Prostate gland (tissue), 2 donors: ENCODE measurements around the gene CD80.

Source experiments
- POLR2AphosphoS5 ChIP-seq: sonication (generic); formaldehyde crosslinking; IDR thresholded peaks from one replicate; pipeline ENCODE4 v1.6.1; 2017; ENCODE audit warnings: antibody characterized with exemption
- TF ChIP-seq, protein P1 (sequence below), 4 experiments: fragments of 200-600 bp in 2 of 4; fragments of 450-650 bp in 2 of 4; sonication (generic) in 2 of 4; IDR thresholded peaks; 1 replicate in 3 of 4; 2 replicates in 1 of 4; pipeline ENCODE4 v1.5.1; 2016 to 2019; ENCODE audit warnings: antibody characterized with exemption in 4 of 4, mild to moderate bottlenecking in 2 of 4, moderate library complexity in 2 of 4

DNA sequence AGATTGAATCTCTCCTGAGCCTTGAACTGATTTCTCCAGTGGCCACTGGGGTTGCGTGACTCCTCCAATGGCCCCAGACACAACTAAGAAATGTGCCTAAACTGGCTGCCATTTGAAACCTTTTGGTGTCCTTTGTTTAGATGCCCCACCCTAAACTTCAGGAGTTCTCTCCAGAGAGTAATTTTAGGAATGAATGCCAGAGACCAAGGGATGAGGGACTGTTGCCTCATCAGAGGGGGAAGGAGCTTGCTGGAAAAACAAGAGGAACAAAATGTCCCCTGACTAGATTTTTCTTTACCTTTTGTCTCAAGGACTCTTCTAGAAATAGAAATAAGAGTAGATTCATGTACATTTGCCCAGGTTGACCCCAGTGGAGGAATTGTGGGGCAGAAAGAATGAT is 11.8 kb upstream of the CD80 start:
- no peak for TF ChIP-seq POLR2AphosphoS5
- TF ChIP-seq, protein P1, sequence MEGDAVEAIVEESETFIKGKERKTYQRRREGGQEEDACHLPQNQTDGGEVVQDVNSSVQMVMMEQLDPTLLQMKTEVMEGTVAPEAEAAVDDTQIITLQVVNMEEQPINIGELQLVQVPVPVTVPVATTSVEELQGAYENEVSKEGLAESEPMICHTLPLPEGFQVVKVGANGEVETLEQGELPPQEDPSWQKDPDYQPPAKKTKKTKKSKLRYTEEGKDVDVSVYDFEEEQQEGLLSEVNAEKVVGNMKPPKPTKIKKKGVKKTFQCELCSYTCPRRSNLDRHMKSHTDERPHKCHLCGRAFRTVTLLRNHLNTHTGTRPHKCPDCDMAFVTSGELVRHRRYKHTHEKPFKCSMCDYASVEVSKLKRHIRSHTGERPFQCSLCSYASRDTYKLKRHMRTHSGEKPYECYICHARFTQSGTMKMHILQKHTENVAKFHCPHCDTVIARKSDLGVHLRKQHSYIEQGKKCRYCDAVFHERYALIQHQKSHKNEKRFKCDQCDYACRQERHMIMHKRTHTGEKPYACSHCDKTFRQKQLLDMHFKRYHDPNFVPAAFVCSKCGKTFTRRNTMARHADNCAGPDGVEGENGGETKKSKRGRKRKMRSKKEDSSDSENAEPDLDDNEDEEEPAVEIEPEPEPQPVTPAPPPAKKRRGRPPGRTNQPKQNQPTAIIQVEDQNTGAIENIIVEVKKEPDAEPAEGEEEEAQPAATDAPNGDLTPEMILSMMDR (IDR thresholded peaks at IDR 0.05), result no peak
